HG02610 (cell line): ENCODE data around the gene CREBBP.

Experiments
- ATAC-seq: cut with Tn5 transposase; IDR thresholded peaks from one replicate; pipeline ENCODE4 v1.9.1; 2021; ENCODE audit warnings: mild to moderate bottlenecking, moderate library complexity; ENCODE audit not compliant: unreplicated experiment

Gene CREBBP

GRCh38 chr16:3829631-3830536, 50.6 kb downstream of the CREBBP start:
- no peak for ATAC-seq

- ATAC-seq: no peak
Observed at GRCh38 chr16:3825940-3826339, 54.6 kb downstream of the CREBBP start.

- no peak for ATAC-seq
Observed at GRCh38 chr16:3825103-3825502, 55.4 kb downstream of the CREBBP start.

GRCh38 chr16:3824121-3824795, 56.3 kb downstream of the CREBBP start:
- ATAC-seq: no peak

- ATAC-seq: no peak
Observed at GRCh38 chr16:3823427-3823826, 57.1 kb downstream of the CREBBP start.

GRCh38 chr16:3822366-3823045, 58.0 kb downstream of the CREBBP start:
- no peak for ATAC-seq

- no peak for ATAC-seq
Observed at GRCh38 chr16:3821184-3821583, 59.3 kb downstream of the CREBBP start.

- ATAC-seq: no peak
Observed at GRCh38 chr16:3819746-3820724, 60.5 kb downstream of the CREBBP start.

- ATAC-seq: no peak
Observed at GRCh38 chr16:3819175-3819527, 61.4 kb downstream of the CREBBP start.

- ATAC-seq: no peak
Observed at GRCh38 chr16:3816326-3816725, 64.2 kb downstream of the CREBBP start.

GRCh38 chr16:3814755-3815154, 65.8 kb downstream of the CREBBP start:
- no peak for ATAC-seq

GRCh38 chr16:3812469-3813172, 67.9 kb downstream of the CREBBP start:
- ATAC-seq: no peak

- no peak for ATAC-seq
Observed at GRCh38 chr16:3810818-3811217, 69.7 kb downstream of the CREBBP start.

GRCh38 chr16:3810198-3810664, 70.3 kb downstream of the CREBBP start:
- peak; percentile 59 for ATAC-seq

- ATAC-seq: no peak
Observed at GRCh38 chr16:3808308-3809063, 72.0 kb downstream of the CREBBP start.

GRCh38 chr16:3807425-3808123, 72.9 kb downstream of the CREBBP start:
- ATAC-seq: peak; percentile 34

GRCh38 chr16:3804426-3805016, 76.0 kb downstream of the CREBBP start:
- ATAC-seq: no peak
